ENCODE results near the gene ADAM23. TPM values are rescaled to one million over a fixed set of nuclear protein-coding genes. Genes with fewer than 3 reads are reported as not detected.

ADAM23 gene
- total RNA-seq, 4 donors from 2014 or later, result 0.20 to 3.0 (median 0.65) TPM

DNA sequence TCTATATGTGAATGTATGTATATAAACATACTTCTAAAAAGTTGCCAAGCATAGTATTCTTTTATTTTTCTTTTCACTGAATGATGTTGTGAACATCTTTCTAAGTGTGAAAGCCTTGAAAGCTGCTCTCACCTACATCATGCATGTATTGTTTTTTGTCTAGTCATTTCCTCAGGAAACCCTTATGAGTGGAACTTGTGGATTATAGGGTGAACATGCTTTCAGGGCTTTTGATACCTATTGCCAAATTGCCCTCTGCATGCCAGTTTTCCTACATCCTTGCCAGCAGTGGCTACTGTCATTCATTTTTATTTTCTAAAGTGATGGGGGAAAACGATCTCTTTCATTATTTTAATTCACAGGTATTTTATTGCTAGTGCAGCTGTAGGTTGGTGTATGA, 78.3 kb downstream of the ADAM23 start:
- intact Hi-C loops (cut with DNase I), result no loop called here
- H3K9me3 ChIP-seq, result no peaks in the 10 kb centered on the region
- DNase-seq, result no peak
- TF ChIP-seq, protein P1, sequence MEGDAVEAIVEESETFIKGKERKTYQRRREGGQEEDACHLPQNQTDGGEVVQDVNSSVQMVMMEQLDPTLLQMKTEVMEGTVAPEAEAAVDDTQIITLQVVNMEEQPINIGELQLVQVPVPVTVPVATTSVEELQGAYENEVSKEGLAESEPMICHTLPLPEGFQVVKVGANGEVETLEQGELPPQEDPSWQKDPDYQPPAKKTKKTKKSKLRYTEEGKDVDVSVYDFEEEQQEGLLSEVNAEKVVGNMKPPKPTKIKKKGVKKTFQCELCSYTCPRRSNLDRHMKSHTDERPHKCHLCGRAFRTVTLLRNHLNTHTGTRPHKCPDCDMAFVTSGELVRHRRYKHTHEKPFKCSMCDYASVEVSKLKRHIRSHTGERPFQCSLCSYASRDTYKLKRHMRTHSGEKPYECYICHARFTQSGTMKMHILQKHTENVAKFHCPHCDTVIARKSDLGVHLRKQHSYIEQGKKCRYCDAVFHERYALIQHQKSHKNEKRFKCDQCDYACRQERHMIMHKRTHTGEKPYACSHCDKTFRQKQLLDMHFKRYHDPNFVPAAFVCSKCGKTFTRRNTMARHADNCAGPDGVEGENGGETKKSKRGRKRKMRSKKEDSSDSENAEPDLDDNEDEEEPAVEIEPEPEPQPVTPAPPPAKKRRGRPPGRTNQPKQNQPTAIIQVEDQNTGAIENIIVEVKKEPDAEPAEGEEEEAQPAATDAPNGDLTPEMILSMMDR (IDR thresholded peaks at IDR 0.05), result no peak
- H3K36me3 ChIP-seq, result no peaks in the 10 kb centered on the region
- H3K27ac ChIP-seq, result no peak overlapping the region
- no peaks in the 10 kb centered on the region for H3K4me1 ChIP-seq
- H3K27me3 ChIP-seq, result no peaks in the 10 kb centered on the region
- WGBS, 2 donors, result 63 to 87% methylated on average over 1 of the region's 1 CpG
- H3K4me3 ChIP-seq (replicated peaks in 1 of 3), result no peak overlapping the region

DNA sequence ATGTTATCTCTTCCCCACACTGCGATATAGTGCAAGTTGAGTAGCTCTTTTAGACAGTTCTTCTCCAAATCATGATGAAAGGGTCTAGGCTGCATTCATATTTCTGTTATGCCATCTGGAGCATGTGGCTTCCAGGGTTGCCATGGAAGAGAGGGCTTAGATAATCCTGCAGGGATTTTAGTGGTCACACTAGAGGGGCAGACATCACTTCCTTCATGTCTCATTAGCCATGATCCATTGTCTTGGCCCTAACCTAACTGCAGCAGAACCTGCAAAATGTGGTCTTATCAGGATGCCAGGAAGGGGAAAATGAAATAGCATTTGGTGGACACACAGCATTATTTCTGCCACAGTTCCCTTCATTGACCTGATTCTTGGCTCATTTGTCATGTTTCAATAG, 83.1 kb downstream of the ADAM23 start:
- Histone ChIP-seq H3K27ac (no peak overlapping the region), H3K9me3 (no peaks in the 10 kb centered on the region), H3K27me3 (no peaks in the 10 kb centered on the region), H3K36me3 (no peaks in the 10 kb centered on the region), H3K4me3 (replicated peaks in 1 of 3) (no peak overlapping the region), H3K4me1 (no peaks in the 10 kb centered on the region)
- TF ChIP-seq, protein P1 (IDR thresholded peaks at IDR 0.05), result no peak
- TF ChIP-seq POLR2A (IDR thresholded peaks at IDR 0.05), result no peak
- intact Hi-C loops (cut with DNase I), result no loop called here
- DNase-seq, result no peak
- 22 to 93% methylated on average over 1 of the region's 1 CpG for WGBS, 2 donors

DNA sequence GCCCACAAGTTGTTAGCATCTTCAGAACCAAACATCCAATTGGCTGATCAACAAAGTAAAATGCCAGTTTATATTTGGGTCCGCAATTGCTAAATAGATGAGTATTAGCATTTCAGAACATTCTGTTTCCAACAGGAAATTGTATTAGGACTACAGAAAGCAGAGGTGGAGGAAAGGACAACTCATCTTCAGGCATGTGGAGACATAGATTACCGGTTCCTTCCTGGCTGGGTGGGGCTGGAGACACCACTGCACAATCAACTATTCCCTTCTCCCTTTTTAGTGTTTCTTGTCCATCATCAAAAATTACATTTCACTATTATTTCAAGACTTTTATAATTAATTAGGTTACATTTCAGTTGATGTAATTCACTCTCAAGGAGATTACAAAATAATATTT, 83.8 kb downstream of the ADAM23 start:
- H3K4me1 ChIP-seq, result no peaks in the 10 kb centered on the region
- H3K4me3 ChIP-seq (replicated peaks in 1 of 3), result no peak overlapping the region
- intact Hi-C loops (cut with DNase I), result no loop called here
- no peaks in the 10 kb centered on the region for H3K36me3 ChIP-seq
- WGBS, 2 donors, result 87 to 91% methylated on average over 2 of the region's 2 CpGs
- no peak for TF ChIP-seq POLR2A (IDR thresholded peaks at IDR 0.05)
- TF ChIP-seq, protein P1 (IDR thresholded peaks at IDR 0.05), result no peak
- H3K27me3 ChIP-seq, result no peaks in the 10 kb centered on the region
- no peak for DNase-seq
- no peaks in the 10 kb centered on the region for H3K9me3 ChIP-seq
- no peak overlapping the region for H3K27ac ChIP-seq

DNA sequence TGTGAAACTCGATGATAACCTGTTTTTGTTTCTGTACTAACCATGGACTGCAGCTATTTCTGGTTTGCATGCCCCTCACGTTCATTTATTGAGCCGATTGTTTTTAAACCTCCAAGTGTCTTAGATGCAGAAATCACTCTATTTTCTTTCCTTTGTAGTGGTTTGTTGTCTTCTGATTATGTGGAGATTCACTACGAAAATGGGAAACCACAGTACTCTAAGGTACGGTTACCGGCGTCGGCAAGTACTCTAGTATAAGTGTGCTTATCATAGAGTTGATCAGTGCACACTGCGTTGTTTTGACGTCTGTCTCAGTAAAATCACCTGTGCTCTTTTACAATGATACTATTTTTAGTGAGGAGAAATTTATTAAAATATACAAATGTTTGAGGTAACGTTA, 87.4 kb downstream of the ADAM23 start:
- Histone ChIP-seq H3K9me3 (no peaks in the 10 kb centered on the region), H3K4me3 (replicated peaks in 1 of 3) (no peak overlapping the region), H3K27ac (no peak overlapping the region), H3K27me3 (no peaks in the 10 kb centered on the region), H3K36me3 (no peaks in the 10 kb centered on the region), H3K4me1 (no peaks in the 10 kb centered on the region)
- intact Hi-C loops (cut with DNase I), result no loop called here
- TF ChIP-seq POLR2A (IDR thresholded peaks at IDR 0.05), result no peak
- TF ChIP-seq, protein P1 (IDR thresholded peaks at IDR 0.05), result no peak
- 74 to 76% methylated on average over 11 of the region's 11 CpGs for WGBS, 2 donors
- DNase-seq, result no peak

DNA sequence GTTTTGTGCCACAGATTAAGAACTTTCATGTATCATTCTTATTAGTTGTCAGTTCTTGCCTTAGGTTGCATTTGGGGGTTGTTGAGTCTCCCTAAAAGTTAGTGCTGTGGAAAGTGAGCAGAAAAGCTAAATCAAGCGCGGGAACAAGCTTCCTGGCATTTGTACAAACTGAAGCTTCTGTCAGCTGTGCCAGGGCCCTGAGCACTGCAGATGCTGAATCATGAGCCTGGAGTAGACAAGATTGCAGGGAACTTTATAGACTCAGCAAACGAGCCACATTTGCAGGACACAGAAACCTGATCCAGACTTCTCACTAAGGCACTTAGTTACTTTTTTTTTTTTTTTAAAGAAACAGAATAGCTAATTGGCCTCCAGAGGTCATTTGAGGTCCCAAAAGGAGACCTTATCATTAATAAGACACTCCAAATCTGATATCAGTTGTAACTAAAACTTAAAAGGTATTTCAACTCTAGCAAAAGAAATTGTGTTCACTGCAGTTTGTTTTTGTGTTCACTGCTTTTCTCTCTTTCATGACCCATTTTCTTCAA, 88.7 kb downstream of the ADAM23 start:
- intact Hi-C loops (cut with DNase I), result no loop called here
- DNase-seq, result no peak
- TF ChIP-seq, protein P1 (IDR thresholded peaks at IDR 0.05), result no peak
- no peak for TF ChIP-seq POLR2A (IDR thresholded peaks at IDR 0.05)
- no peak overlapping the region for H3K27ac ChIP-seq
- 42 to 50% methylated on average over 3 of the region's 3 CpGs for WGBS, 2 donors
- H3K4me1 ChIP-seq, result no peaks in the 10 kb centered on the region
- no peaks in the 10 kb centered on the region for H3K36me3 ChIP-seq
- H3K27me3 ChIP-seq, result no peaks in the 10 kb centered on the region
- H3K4me3 ChIP-seq (replicated peaks in 1 of 3), result no peak overlapping the region
- H3K9me3 ChIP-seq, result no peaks in the 10 kb centered on the region

All from thyroid gland (tissue), 4 donors.